SK-N-MC (cell line): ENCODE data around the gene SMAD6.

Experiments
- EZH2 ChIP-seq: fragments of 200-600 bp; sonication (generic); IDR thresholded peaks from one replicate; pipeline ENCODE4 v1.6.1; 2017; ENCODE audit warnings: antibody characterized with exemption
- POLR2AphosphoS5 ChIP-seq: IDR thresholded peaks from 2 replicates; pipeline ENCODE4 v1.6.1; 2012; ENCODE audit warnings: mild to moderate bottlenecking, low read depth, low read length, borderline replicate concordance

DNA sequence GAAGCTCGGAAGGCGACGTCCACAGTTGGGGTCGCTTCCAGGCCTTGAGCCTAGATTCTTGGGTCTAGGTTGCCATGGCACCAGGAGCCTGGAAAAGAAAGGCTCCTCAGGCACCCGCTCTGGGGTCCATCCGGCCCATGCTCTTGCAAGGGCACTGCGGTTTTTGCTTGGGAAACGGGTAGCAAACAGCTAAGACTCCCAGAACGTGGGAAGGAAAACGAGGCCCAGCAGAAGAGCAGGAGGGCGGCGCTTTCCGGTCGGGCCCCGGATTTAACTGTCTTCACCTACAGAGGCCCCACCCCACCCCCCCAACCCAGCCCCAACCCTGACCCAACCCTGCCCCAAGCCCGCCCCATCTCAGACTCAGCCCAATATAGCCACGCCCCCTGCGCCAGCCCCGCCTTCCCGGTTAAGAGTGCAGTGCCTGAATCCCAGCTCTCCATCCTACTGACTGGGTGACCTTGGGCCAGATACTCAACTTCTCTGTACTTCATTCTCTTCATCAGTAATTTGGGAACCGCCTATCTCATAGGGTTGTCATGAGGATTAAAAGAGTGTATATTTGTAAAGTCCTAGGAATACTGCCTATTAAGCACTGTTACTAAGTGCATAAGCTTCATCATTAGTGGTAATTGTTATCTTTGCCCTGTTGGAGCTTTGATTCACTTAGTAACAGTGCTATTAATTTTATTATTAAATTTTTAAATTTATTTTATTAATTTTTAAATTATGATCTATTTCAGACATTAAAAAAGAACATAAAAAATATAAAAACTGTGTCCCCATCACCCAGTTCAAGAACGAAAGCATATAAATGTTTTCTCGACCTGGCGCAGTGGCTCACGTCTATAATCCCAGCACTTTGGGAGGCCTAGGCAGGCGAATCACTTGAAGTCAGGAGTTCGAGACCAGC is 28.4 kb upstream of the SMAD6 start:
- TF ChIP-seq POLR2AphosphoS5 (peak; percentile 51; the same call in 1 of the 2 replicates), EZH2 (no peak)
